Stomach (tissue), 4 donors: Measurements from ENCODE around the gene NLRP6.

Source experiments
- CTCF ChIP-seq, 7 experiments: fragments of 450-650 bp in 4 of 7; fragments of 200-600 bp in 3 of 7; sonication (generic) in 3 of 7; IDR thresholded peaks; one replicate each; pipeline ENCODE4 v1.5.1; 2016 to 2019; ENCODE audit warnings: antibody characterized with exemption in 7 of 7, control low read depth in 2 of 7, mild to moderate bottlenecking in 1 of 7
- EP300 ChIP-seq: sonication (generic); formaldehyde crosslinking; IDR thresholded peaks from one replicate; pipeline ENCODE4 v1.6.1; 2017; ENCODE audit warnings: antibody characterized with exemption

- TF ChIP-seq CTCF (IDR thresholded peaks at IDR 0.05) (no peak), EP300 (no peak)
Measured at GRCh38 chr11:327581-327923, 49.3 kb downstream of the NLRP6 start.
